CD4-positive, alpha-beta T cell treated with Interleukin-17A for 4 hours (primary cell): ENCODE results near the gene CRY1.

Experiments used
- DNase-seq: peaks from one replicate; pipeline ENCODE4 v3.0.0-alpha.2; 2020; ENCODE audit warnings: mixed read lengths

CRY1 gene

GRCh38 chr12:107093417-107094182 lies at the start of gene CRY1:
Gene CRY1 (minus strand): TSS chr12:107093549. CDS start chr12:107092961, 588 bp downstream.
- DNase-seq = peak; percentile 94

- DNase-seq = no peak
These were observed 46.4 kb upstream of the CRY1 start for GRCh38 chr12:107139787-107140186.

GRCh38 chr12:107138990-107139389 lies 45.6 kb upstream of the CRY1 start:
- no peak for DNase-seq

GRCh38 chr12:107135177-107135576 lies 41.8 kb upstream of the CRY1 start:
- no peak for DNase-seq

GRCh38 chr12:107134558-107134957 lies 41.2 kb upstream of the CRY1 start:
- DNase-seq = peak; percentile 24

GRCh38 chr12:107133462-107133861 lies 40.1 kb upstream of the CRY1 start:
- DNase-seq = no peak

- DNase-seq = peak; percentile 27
These were observed 38.7 kb upstream of the CRY1 start for GRCh38 chr12:107131832-107132616.

- no peak for DNase-seq
These were observed 37.7 kb upstream of the CRY1 start for GRCh38 chr12:107130830-107131611.

GRCh38 chr12:107129315-107129930 lies 36.1 kb upstream of the CRY1 start:
- no peak for DNase-seq

- no peak for DNase-seq
These were observed 34.4 kb upstream of the CRY1 start for GRCh38 chr12:107127482-107128430.

GRCh38 chr12:107126796-107127481 lies 33.6 kb upstream of the CRY1 start:
- no peak for DNase-seq

- DNase-seq = no peak
These were observed 32.5 kb upstream of the CRY1 start for GRCh38 chr12:107125833-107126232.

- no peak for DNase-seq
These were observed 29.2 kb upstream of the CRY1 start for GRCh38 chr12:107122452-107122958.

GRCh38 chr12:107119091-107119490 lies 25.7 kb upstream of the CRY1 start:
- DNase-seq = no peak

GRCh38 chr12:107118624-107119023 lies 25.3 kb upstream of the CRY1 start:
- DNase-seq = no peak

GRCh38 chr12:107115119-107115518 lies 21.8 kb upstream of the CRY1 start:
- no peak for DNase-seq

- DNase-seq = no peak
These were observed 18.0 kb upstream of the CRY1 start for GRCh38 chr12:107111314-107111713.

- DNase-seq = no peak
These were observed 16.7 kb upstream of the CRY1 start for GRCh38 chr12:107109726-107110719.

GRCh38 chr12:107108995-107109508 lies 15.7 kb upstream of the CRY1 start:
- no peak for DNase-seq
